Stomach (tissue), 4 donors: ENCODE results near the gene GRIFIN.

ENCODE experiments used
- POLR2A ChIP-seq, 4 donors: fragments of 450-650 bp; IDR thresholded peaks; one replicate each; pipeline ENCODE4 v1.6.1; 2016; ENCODE audit warnings: antibody characterized with exemption in 4 of 4, control low read depth in 2 of 4, mild to moderate bottlenecking in 1 of 4, moderate library complexity in 1 of 4
- POLR2AphosphoS5 ChIP-seq, 3 donors: sonication (generic); formaldehyde crosslinking; IDR thresholded peaks; one replicate each; pipeline ENCODE4 v1.6.1; 2016; ENCODE audit warnings: antibody characterized with exemption in 3 of 3
- TF ChIP-seq, protein P1 (sequence below), 7 experiments: fragments of 450-650 bp in 4 of 7; fragments of 200-600 bp in 3 of 7; sonication (generic) in 3 of 7; IDR thresholded peaks; one replicate each; pipeline ENCODE4 v1.5.1; 2016 to 2019; ENCODE audit warnings: antibody characterized with exemption in 7 of 7, control low read depth in 2 of 7, mild to moderate bottlenecking in 1 of 7

DNA sequence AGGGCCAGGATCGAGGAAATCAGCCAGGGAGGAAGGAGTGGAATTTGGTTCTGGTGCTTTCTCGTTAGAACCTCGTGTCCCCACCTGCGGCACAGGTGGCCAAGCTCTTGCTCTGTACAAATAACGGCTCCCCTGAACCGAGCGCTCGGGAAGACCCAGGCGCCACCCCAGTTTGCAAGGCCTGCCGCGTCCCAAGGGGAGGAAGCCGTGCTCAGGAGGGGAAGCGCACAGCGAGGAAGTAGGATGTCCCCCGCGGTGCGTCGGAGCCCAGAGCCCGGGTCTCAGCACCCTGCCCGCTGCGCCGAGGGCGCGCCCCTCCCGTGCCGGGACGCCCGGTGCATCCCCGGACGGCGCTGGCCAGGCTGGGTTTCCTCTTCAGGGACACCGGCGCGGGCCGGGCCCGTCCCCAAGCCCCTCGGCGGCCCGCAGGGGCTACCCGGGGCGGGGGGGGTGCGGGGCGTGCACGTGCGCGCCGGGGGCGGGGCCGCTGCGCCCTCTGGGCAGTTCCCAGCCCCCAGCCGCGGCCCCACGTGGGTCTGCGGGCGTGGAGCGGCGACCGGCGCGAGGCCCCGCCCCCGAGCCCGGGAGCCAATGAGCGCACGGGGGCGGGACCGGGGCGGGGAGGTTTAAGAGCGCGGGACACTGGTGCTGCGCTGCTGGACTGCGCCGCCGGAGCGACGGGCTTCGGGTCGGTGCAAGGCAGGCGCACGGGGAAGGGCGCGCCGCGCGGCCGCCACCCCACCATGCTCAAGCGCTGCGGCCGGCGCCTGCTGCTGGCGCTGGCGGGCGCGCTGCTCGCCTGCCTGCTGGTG is 43.1 kb upstream of the GRIFIN start, which contains the start of gene LFNG:
- TF ChIP-seq, protein P1, sequence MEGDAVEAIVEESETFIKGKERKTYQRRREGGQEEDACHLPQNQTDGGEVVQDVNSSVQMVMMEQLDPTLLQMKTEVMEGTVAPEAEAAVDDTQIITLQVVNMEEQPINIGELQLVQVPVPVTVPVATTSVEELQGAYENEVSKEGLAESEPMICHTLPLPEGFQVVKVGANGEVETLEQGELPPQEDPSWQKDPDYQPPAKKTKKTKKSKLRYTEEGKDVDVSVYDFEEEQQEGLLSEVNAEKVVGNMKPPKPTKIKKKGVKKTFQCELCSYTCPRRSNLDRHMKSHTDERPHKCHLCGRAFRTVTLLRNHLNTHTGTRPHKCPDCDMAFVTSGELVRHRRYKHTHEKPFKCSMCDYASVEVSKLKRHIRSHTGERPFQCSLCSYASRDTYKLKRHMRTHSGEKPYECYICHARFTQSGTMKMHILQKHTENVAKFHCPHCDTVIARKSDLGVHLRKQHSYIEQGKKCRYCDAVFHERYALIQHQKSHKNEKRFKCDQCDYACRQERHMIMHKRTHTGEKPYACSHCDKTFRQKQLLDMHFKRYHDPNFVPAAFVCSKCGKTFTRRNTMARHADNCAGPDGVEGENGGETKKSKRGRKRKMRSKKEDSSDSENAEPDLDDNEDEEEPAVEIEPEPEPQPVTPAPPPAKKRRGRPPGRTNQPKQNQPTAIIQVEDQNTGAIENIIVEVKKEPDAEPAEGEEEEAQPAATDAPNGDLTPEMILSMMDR (IDR thresholded peaks at IDR 0.05): no peak
- TF ChIP-seq POLR2A (IDR thresholded peaks at IDR 0.05): peak in 1 of 4 donors; percentile 35
- TF ChIP-seq POLR2AphosphoS5 (IDR thresholded peaks at IDR 0.05): peak; percentile 68 to 99 (median 99)
